ENCODE measurements around the gene GJB3. TPM values are rescaled to one million over a fixed set of nuclear protein-coding genes. Genes with fewer than 3 reads are reported as not detected.
"Not testable (repeated sequence)": the region's sequence is repeated elsewhere in the genome, so short reads cannot be mapped to it uniquely, and the experiment has no call there.

GJB3 gene
- total RNA-seq: not detected
- long read RNA-seq: 0 reads

- intact Hi-C loops (cut with DNase I): no loop called here
- DNase-seq (ENCODE audit: missing footprints): no peak
- ATAC-seq: no peak
Measured at GRCh38 chr1:34781071-34781843, at the start of gene GJB3. Gene GJB3 (plus strand): TSS chr1:34781214. CDS start chr1:34784763, 3,549 bp downstream.

DNA sequence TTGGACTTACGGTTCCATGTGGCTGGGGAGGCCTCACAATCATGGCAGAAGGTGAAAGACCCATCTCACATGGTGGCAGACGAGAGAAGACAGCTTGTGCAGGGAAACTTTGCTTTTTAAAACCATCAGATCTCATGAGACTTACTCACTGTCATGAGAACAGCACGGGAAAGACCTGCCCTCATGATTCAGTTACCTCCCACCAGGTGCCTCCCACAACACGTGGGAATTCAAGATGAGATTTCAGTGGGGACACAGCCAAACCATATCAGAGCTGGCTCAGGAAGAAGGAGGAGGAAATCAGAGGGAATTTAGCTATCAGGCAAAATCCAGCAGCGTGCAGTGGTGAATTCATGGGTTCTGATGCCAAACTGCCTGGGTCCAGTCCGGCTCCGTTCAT is 48.2 kb upstream of the GJB3 start:
- ATAC-seq; intact Hi-C loops (cut with DNase I); DNase-seq (ENCODE audit: missing footprints): not testable (repeated sequence)

- intact Hi-C loops (cut with DNase I): loop anchor here (2.0 kb wide), 1 partner anchor 56 kb away; no protein-coding TSS in a partner anchor
- no peak for DNase-seq (ENCODE audit: missing footprints)
- no peak for ATAC-seq
Measured at GRCh38 chr1:34736692-34737091, 44.3 kb upstream of the GJB3 start.

GRCh38 chr1:34737236-34737635 is 43.8 kb upstream of the GJB3 start:
- intact Hi-C loops (cut with DNase I): loop anchor here (2.0 kb wide), 1 partner anchor 56 kb away; no protein-coding TSS in a partner anchor
- DNase-seq (ENCODE audit: missing footprints); ATAC-seq: not testable (repeated sequence)

DNA sequence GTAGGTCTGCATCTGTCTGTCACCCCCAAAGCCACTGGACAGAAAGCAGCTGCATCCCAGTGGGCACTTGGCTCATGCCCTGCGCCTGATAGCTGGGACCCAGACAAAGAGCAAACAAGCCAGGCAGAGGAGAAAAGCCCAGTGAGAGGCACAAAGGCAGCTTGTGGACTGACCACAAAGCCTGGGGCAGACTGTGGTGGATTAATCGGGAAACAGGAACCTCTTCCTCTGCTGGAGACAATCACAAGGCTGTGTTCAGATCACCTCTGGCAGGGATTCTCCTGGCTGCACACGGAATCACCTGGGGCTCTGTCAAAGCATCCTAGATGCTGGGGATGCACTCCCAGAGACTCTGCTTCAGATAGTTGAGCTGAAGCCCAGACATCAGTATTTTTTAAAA is 41.4 kb upstream of the GJB3 start:
- DNase-seq (ENCODE audit: missing footprints): no peak
- intact Hi-C loops (cut with DNase I): loop anchor here (5.0 to 10.0 kb wide), 2 partner anchors 285 to 1107 kb away; no protein-coding TSS in a partner anchor
- no peak for ATAC-seq

DNA sequence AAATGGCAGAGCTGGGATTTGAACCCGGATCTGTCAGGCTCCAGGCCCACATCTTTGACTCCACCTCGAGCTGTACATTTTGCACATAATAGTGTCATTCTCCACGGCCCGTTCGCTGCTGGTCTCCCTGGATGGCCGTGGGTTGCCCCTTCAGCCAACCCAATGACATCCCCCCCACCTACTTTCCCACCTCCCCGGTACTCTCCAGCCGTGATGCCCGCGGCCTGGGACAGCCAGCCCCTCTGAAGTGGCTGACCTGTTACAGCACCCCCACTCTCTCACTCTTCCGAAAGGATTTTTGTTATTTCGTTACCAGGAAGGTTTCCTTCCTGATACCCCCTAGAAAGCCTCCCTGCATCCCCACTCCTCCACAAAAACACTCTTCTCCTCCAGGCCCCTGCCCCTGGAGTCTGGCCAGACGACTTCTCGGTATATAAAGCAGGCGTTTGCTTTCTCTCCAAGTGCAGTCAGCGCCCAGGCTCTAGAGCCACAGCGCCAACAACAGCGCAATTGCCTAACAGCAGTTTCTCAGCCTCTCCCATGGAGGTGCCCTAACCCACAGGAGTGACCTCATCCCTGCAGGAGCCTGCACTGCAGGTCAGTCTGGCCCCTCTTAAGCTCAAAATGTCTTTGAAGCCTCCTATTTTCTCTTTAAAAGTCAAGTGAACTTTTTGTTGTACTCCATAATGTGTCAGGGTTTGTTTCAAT is 40.7 kb upstream of the GJB3 start:
- DNase-seq (ENCODE audit: missing footprints): no peak
- no peak for ATAC-seq
- intact Hi-C loops (cut with DNase I): loop anchor here (5.0 to 10.0 kb wide), 2 partner anchors 286 to 1108 kb away; no protein-coding TSS in a partner anchor

DNA sequence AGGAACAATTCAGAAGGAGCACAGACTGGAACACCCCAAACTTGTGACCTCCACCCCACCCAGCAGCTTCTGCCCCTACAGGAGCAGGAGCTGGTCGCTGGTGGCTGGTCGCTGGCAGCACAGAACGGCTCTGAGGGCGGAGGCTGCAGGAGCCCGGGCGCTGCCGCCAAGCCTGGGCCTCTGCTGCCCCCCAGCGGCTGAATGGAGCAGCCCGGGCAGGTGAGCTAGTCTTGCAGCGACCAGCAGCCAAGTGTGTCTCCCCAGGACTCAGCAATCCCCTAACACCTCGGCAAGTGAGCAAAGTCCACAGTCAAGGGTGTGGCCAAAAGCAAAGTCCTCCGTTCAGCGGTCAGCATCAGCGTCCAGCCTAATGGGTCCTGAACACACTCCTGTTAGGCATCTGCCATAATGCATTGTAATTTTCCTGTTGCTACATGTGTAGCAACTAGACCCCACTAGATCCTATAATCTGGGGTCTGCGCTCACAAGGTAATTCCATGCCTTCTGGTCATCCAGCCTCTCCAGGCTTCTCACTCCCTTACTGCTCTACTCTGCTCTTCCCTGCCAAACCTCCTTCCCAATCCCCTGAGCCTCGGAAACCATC is 38.2 kb upstream of the GJB3 start:
- DNase-seq (ENCODE audit: missing footprints) (peak; percentile 81), ATAC-seq (peak; percentile 83)
- intact Hi-C loops (cut with DNase I): loop anchor here (2.0 to 10.0 kb wide), 3 partner anchors 288 to 1110 kb away; no protein-coding TSS in a partner anchor

DNA sequence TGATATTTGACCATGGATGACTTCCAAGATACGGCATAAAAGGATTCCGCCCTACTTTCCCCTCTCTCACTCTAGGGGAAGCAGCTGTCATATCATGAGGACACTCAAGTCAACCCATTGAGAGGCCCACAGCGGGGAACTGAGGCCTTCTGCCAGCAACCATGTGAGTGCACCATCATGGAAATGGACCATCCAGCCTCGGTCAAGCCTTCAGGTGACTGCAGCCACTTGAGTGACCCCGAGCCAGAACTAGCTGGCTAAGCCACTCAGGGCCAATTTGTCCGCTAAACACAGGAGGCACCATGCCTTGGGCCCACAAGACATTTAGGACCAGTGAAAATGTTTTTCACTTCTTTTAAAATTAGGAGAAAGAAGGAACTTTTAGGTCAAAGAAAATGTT is 37.2 kb upstream of the GJB3 start:
- intact Hi-C loops (cut with DNase I): loop anchor here (2.0 to 10.0 kb wide), 3 partner anchors 289 to 1111 kb away; no protein-coding TSS in a partner anchor

DNA sequence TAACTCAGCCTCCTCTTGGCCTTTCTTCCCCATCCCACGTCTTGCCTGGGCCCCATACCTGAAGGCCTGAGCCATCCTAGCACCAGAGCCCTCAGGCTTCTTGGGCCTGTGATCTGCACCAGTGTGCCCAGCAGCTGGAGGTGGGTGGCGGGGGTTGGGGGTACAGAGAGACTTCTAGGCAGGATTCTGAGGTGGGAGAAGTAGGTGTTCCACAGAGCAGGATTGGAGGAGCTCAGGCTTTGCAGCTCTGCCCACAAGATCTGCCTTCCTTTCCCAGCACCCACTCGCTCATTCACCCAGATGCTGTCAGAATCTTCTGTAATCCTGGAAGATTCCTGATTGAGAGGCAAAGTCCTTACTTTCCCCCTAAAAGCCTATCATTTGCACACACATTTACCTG is 36.2 kb upstream of the GJB3 start:
- ATAC-seq: no peak
- DNase-seq (ENCODE audit: missing footprints): no peak
- intact Hi-C loops (cut with DNase I): loop anchor here (5.0 to 10.0 kb wide), 2 partner anchors 290 to 1113 kb away; no protein-coding TSS in a partner anchor

More for the DNA sequence above, 37.2 kb upstream of the GJB3 start:
- DNase-seq (ENCODE audit: missing footprints) (no peak), ATAC-seq (no peak)

DNA sequence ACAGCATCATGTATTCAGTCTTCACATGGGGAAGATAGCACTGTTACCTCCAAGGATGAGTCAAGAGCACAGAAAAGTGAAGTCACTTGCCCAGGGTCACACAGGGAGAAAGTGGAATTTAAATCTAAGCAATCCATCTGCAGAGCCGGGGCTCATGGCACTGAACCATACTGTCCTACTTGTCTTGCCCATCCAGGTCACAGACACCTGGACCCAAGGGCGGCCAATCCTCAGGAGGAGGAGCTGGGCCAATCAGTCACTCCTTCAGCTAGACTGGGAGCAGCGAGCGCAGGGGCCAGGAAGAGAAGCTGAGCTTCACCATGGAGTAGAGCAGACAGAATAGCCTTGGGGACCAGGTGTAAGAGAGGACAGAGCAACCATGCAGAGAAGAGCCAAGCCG is 35.3 kb upstream of the GJB3 start:
- no peak for DNase-seq (ENCODE audit: missing footprints)
- no peak for ATAC-seq
- intact Hi-C loops (cut with DNase I): loop anchor here (10.0 kb wide), 1 partner anchor 291 kb away; no protein-coding TSS in a partner anchor

GRCh38 chr1:34746101-34746500 is 34.9 kb upstream of the GJB3 start:
- DNase-seq (ENCODE audit: missing footprints): no peak
- intact Hi-C loops (cut with DNase I): loop anchor here (10.0 kb wide), 1 partner anchor 291 kb away; no protein-coding TSS in a partner anchor
- no peak for ATAC-seq

DNA sequence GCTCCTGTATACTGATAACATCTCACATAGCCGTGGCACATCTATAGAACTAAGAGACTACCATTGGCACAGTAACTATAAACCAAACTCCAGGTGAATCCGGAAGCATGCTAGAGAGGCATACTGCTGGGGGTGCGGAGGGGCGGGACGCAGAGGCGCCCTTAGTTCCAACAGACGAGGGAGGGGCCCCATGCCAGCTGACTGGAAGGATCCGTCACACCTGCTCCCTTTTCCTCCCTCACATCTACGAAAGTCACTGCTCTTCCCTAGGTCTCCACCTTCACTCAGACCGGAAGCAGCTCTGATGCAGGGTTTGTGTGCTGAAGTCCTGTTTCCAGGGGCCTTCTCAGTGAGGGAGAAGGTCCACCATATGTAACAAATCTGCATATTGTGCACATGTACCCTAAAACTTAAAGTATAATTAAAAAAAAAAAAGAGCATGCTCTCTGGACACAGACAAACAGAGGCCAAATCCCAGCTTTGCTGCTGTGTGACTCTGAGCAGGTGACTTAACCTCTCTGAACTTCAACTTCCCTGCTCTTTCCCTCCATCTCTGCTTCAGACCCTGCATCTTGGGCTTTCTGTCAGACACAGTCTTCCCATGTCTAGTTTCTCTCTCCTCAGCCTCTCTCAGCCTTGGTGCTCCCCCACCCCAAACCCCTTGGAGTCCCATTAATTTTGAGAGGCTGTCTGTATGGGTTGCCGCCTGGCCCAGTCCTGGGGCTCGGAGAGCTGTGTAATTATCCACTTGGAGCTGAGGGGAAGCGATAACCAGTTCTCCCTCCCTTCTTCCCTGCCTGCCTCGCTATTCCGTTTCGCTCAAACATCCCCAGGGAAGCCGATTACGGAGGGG is 34.0 kb upstream of the GJB3 start:
- DNase-seq (ENCODE audit: missing footprints): no peak
- no peak for ATAC-seq
- intact Hi-C loops (cut with DNase I): loop anchor here (10.0 kb wide), 1 partner anchor 292 kb away; no protein-coding TSS in a partner anchor

DNA sequence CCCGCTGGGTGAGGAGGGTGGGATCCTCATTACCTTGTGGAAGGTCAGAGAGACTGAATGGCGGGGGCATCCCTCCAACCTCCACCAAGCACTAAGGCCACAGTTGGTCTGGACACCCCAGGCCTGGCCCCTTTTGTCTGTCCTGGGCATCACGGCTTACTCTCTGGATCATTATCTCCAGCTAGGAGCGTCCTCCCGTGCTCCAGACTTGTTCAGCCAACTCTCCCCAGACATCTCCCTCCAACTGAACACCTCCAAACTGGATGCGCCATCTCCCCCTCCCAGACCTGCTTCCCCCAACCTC is 33.4 kb upstream of the GJB3 start:
- intact Hi-C loops (cut with DNase I): loop anchor here (10.0 kb wide), 1 partner anchor 293 kb away; no protein-coding TSS in a partner anchor
- ATAC-seq: no peak
- DNase-seq (ENCODE audit: missing footprints): no peak

DNA sequence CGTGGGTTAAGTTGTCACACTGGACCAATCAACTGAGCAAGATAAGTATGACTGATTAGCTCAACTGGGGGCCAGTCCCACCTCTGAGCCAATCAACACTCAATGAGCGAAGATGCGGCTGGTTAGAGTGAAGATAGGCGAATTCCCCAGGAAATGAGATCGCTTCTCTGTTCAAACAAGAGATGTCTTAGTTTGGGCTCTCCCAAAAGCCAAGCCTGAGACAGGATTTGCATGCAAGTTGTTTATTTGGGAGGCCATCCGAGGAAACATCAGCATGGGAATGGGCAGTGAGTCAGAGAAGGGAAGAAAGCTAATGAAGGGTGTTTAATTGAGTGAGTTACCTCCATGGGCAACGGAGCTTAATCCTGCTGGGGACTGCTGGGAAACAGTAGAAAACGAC is 31.0 kb upstream of the GJB3 start:
- intact Hi-C loops (cut with DNase I): loop anchor here (10.0 kb wide), 1 partner anchor 295 kb away; no protein-coding TSS in a partner anchor
- DNase-seq (ENCODE audit: missing footprints) (no peak), ATAC-seq (no peak)

DNA sequence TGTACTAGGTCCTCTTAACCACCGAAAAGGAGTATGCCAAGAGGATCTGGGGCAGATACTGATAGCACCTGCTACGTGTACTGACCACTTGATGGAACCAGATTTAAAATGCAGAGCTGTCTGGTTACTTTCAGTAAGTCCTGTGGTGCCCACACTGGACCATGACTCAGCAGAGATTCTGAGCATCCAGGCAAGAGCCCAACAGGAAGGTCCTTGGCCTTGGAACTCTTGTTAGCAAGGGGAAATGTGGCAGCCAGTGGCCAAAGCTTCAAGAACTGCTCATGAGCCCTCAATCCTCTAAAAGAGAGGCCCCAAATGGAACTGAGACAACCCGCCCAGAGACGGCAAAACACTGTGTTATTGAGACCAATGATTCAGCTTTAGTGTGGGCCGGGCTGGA is 30.4 kb upstream of the GJB3 start:
- intact Hi-C loops (cut with DNase I): no loop called here
- DNase-seq (ENCODE audit: missing footprints): no peak
- ATAC-seq: no peak

- intact Hi-C loops (cut with DNase I): no loop called here
- DNase-seq (ENCODE audit: missing footprints): no peak
Measured at GRCh38 chr1:34753163-34753562, 27.9 kb upstream of the GJB3 start.

DNA sequence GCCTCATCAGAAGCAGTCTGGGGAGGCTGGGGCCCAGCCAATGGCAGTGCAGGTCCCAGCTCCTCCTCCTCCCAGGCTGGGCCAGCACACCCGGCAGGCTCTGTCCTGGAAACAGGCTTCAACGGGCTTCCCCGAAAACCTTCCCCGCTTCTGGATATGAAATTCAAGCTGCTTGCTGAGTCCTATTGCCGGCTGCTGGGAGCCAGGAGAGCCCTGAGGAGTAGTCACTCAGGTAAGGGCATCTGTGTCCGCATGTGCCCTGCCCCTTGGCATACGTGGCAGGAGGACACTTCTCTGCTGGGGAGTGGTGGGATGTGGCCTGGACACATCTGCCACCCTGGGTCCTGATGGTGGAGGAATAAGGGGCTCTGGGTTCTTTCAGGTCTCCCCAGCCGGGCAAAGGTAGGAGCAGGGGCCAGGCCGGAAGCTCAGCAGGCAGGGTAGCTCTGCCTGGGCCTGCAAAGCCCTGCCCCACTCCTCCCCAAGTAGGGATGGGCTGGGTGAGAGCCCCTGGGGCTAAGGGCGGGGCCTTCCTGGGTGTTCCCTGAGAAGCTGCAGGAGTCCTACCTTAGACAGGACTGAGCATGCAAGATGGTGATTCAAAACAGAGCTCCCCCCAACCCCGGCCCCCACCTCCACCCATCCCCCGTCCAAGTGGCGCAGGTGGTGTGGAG is 25.9 kb upstream of the GJB3 start, which contains the start of gene GJB5:
TSS of gene GJB5 (plus strand) at position 84 of the 674 bp plus-strand sequence. CDS start 2,284 bp downstream, outside the sequence.
- intact Hi-C loops (cut with DNase I): no loop called here

More at GRCh38 chr1:34753163-34753562, 27.9 kb upstream of the GJB3 start:
- no peak for ATAC-seq

More for the DNA sequence above, 25.9 kb upstream of the GJB3 start, which contains the start of gene GJB5:
- no peak for ATAC-seq
- DNase-seq (ENCODE audit: missing footprints): no peak
